Stimulated activated naive CD8-positive, alpha-beta T cell treated with anti-CD3 and anti-CD28 coated beads, Interleukin-15, Interleukin-2, amounts not matched to agents 100 U/mL and 50 U/mL, for 24 hours (primary cell): ENCODE measurements around the gene ACSL1.

Experiments used
- ATAC-seq: fragments of 150-1000 bp; cut with Tn5 transposase; one replicate; pipeline ENCODE4 v1.10.0; 2021
- DNase-seq: peaks from one replicate; pipeline ENCODE4 v3.0.0; 2021

ACSL1 gene

GRCh38 chr4:184719407-184719806 lies 106.4 kb downstream of the ACSL1 start:
- ATAC-seq (no peak), DNase-seq (no peak)

GRCh38 chr4:184715526-184715925 lies 110.2 kb downstream of the ACSL1 start:
- ATAC-seq (no peak), DNase-seq (no peak)

DNA sequence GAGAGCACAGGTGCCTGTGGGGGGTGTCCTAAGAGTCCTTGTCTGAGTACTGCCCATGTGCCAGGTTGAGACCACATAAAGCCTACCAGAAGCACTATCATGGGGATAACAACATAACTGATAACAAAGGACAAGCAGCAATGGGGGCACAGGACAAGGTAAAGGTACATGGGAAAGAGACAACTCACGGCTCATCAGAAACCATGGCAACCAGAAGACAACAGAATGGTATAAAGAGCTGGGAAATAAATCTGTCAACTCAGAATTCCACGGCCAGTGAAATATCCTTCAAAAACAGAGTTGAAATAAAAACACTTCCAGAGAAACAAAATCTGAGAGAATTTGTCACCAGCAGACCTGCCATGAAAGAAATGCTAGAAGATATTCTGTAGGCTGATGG lies 111.9 kb downstream of the ACSL1 start:
- ATAC-seq (no peak), DNase-seq (no peak)

- ATAC-seq (no peak), DNase-seq (no peak)
Measured at GRCh38 chr4:184712322-184712721, 113.4 kb downstream of the ACSL1 start.

DNA sequence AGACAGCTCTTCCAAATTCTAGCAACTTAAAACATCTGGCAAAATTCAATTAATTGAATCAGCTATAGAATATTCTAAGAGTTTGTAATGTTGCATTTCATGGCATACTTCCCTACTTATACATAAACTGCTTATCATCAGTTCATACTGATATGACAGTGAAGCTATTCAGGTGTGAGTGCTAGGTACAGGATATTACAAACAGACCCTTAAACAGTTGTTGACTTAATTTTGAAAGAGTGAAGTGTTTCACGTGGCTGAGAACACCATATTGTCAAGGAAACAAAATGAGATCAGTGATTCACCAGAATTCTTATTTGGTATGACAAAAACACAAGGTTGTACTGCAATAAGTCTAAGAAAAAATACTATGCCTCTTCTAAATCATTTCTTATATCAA lies 119.3 kb downstream of the ACSL1 start:
- ATAC-seq: no peak
- no peak for DNase-seq

DNA sequence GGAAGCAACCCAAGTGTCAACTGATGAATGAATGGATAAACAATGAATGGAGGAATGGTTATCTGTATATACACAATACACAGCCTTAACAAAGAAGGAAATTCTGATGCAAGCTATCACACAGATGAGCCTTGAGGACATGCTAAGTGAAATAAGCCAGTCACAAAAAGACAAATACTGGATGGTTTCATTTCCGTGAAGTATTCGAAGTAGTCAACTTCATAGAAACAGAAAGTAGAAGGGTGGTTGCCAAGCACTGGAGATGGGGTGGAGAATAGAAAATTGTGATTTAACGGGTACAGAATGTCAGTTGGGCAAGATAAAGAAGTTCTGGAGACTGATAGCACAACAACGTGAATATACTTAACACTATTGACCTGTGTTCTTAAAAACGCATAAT lies 120.1 kb downstream of the ACSL1 start:
- no peak for ATAC-seq
- DNase-seq: no peak
